ENCODE data around the gene SHISA9.

Gene SHISA9

GRCh38 chr16:13032911-13033310 lies 131.5 kb downstream of the SHISA9 start:
- no peak for DNase-seq

DNA sequence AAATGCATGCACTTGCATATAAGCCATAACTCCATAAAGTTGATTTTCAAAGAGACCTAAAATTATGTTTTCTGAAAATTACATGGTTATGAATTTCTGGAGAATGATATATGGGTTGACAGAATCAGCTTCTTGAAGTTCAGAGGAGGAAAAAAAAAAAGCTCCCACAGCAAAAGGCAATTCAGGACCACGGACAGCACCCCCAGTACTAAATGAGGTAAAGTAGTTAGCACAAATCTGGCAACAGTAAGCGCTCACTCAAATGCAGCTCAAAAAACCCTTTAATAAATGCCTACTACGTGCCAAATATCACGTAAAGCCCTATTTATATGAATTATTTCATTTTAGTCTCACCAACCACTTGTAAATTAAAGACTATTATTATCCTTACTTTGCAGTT lies 135.2 kb downstream of the SHISA9 start:
- no peak for DNase-seq

GRCh38 chr16:13038591-13038990 lies 137.2 kb downstream of the SHISA9 start:
- DNase-seq: no peak

DNA sequence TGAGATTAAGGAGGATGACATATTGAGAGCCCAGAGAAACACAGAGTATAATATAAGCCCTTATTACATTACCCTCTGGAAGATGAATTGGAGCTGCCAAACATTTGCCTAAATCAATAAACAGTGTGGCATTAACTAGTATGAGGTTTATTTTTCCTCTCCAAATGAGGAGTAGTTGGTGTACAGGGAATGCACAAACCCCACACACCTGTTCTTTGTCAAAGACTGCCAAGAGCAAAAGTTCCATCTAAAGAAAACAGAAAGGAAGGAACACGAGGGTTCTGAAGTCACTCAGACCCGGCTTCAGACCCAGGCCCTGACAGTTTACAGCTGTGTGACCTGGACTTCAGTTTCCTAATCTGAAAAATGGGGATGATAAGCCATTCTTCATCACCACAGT lies 138.1 kb downstream of the SHISA9 start:
- no peak for DNase-seq

DNA sequence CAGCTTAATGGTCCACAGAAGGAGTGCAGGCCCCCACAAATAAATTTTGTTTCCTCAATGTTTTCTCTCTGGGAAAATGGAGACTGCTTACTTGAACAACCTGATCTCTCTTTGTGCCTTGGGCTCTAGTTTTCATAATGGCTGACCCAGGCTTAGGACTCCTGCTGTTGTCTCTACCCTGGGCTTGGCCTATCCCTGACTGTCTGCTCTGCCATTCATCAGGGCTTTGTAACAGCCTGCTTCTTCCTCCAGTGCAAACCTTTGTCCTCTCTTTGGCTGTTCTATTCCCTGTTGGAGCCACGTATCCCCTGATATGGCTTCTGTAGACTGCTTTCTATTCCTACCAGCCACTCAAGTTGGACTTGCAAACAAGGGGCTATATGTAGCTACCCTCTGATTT lies 139.8 kb downstream of the SHISA9 start:
- DNase-seq: no peak

DNA sequence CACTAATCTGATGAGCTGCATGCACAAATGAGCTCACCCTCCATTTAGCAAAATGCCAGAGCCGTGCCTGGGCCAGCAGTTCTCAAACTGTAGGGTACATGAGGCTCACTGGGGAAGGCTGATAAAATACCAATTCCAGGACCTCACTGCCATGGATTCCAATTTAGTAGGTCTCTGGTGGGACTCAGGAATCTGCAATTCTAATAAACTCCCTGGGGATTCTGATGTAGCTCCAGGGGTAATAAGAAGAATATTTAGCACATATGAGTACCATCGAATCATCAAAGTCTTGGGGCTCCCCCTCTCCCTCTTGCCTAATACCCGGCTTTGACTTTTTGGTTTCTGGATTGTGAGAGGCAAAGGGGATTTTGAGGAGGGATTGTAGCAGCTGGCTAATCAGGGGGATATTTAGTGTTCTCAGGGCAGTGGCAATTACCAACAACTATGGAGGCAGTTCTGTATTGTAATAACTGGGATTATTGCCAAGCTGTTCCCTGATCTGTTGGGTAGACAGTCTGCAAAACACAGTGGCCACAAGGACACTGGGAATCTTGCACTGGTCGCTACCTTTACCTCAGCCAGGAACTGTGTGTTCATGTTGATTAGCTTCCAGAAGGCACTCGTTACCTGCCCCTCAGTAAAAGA lies 140.4 kb downstream of the SHISA9 start:
- DNase-seq: peak; percentile 72

DNA sequence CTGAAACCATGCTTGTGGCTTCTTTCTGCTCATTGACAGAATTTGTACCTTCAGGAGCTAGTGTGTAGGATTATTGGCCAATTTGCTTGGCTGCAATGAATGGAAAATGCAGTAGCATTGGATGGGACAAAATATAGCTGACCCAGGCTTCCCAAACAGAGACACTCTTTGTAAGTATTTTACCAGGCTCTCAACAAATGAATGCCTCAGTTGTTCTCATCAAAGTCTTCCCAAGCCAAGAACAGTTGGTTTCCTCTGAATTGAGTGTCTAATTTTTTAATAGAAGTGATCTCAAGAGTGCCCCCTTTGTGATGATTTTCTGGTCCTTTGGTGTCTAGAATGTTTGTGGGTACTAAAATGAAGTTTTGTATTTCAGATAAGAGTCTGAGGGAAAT lies 140.9 kb downstream of the SHISA9 start:
- no peak for DNase-seq

- DNase-seq: no peak
These were observed 144.8 kb downstream of the SHISA9 start for GRCh38 chr16:13046061-13046821.

- DNase-seq: no peak
These were observed 145.9 kb downstream of the SHISA9 start for GRCh38 chr16:13047276-13047675.

GRCh38 chr16:13049688-13050087 lies 148.3 kb downstream of the SHISA9 start:
- no peak for DNase-seq

DNA sequence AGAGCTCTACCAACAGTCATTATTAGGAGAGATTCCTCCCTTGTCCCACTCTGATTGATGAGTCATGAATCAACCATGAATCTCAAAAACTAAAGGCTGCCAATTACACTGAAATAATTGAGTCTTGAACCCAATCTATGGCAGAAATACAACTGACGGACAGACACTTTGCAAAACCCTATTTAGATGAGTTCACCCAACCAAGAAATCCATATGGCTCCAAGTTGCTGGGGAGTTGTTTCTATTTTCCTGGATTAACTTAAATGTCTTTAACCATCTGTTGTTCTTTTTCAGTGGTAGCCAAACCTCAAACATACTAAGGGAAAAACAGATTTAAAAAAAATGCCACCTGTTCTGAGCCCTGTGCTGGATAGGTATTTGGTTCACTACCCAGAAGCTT lies 151.0 kb downstream of the SHISA9 start:
- DNase-seq: no peak

DNA sequence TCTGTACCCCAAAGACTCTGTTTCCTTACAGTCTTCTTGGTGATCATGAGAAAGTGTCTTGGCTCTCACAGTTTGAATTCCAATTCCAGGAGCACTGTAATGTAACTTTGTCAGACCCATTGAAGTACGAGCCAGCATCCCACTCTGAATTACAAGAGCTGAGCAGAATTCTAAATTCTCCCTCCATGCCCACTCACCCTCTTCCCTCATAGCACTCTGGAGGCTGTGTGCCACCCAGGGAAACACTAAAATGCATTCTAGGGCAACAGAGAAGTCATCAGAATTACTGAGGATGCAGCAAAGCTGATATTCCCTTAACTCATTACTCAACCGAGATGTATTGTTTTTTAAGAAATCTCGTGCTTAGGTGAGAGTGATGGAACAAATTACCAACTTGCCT lies 154.1 kb downstream of the SHISA9 start:
- DNase-seq: no peak

GRCh38 chr16:13056607-13057006 lies 155.2 kb downstream of the SHISA9 start:
- DNase-seq: no peak

DNA sequence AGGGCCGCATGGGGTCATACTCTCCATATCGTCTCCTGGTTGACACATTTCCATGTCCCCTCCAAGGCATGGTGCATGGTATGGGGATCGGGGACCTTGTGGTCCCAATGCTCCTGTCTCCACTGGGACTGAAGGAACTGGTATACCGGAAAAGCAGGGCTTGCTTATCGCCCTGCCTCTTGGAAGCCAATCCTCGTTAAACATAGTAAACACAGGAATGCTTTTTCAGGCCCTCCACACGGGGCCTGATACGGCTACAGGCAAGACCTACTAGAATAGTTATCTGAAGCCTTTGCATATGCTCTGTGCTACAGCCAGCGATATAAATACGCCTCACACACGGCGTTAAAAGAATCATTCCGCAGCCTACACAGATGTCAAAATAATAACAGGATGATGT lies 159.5 kb downstream of the SHISA9 start:
- DNase-seq: no peak

GRCh38 chr16:13061691-13062090 lies 160.3 kb downstream of the SHISA9 start:
- no peak for DNase-seq

GRCh38 chr16:13062219-13062618 lies 160.8 kb downstream of the SHISA9 start:
- DNase-seq: no peak

DNA sequence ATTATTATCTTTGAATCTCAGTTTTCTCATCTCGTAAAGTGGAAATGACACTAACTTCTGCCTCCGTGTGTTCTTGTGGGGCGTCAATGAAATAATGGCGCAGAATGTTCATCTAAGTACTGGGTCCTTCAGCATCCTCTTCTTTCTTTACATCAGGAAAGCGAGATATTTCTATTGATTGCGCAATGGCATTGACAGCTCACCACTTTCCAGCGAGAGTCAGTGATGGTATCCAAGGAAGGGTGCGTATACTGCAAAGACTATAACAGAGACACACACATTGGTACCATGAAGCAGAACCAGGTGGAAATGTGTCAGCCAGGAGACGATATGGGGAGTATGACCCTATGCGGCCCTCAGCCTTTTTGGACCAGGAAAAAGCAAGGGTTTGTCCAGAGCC lies 162.1 kb downstream of the SHISA9 start:
- DNase-seq: no peak

GRCh38 chr16:13064821-13065220 lies 163.4 kb downstream of the SHISA9 start:
- no peak for DNase-seq

- DNase-seq: no peak
These were observed 166.2 kb downstream of the SHISA9 start for GRCh38 chr16:13067648-13068047.

DNA sequence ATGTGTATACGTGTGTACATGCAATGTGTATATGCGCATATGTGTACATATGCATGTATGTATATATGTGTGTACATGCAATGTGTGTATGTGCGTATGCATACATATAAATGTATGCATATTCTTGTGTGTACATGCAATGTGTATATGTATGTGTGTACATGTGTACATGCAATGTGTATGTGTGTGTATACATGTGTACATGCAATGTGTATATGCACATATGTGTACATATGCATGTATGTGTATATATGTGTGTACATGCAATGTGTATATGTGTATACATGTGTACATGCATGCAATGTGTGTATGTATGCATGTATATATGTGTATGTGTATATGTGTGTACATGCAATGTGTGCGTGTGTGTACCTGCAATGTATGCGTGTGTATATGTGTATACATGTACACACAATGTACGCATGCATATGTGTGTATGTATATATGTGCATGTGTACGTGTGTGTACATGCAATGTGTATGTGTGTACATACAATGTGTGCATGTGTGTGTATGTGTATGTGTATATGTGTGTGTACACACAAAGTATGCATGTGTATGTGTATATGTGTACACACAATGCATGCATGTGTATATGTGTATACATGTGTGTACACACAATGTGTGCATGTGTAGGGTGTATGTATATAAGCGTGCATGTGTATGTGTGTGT lies 167.7 kb downstream of the SHISA9 start:
- DNase-seq: no peak

DNA sequence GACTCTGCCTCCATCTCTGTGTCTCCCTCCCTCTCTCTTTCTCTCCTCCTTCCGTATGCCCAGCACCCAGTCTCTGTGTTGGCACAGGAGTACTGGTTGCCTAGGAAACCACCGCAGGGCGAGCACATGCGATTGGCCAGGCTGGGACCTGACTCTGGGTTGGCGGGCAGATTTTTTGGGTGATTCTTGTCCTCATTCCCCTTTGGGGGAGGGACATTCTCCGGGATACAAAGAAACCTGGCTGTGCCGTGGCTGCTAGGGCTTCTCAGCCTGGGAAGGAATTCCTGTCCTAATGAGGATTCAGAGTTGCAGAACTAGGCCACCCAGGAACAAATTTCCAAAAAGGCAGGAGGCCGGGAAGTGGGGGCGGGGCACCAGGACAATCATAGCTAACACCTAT lies 168.9 kb downstream of the SHISA9 start:
- peak; percentile 50 for DNase-seq

- no peak for DNase-seq
These were observed 175.5 kb downstream of the SHISA9 start for GRCh38 chr16:13076878-13077277.

GRCh38 chr16:13077816-13078215 lies 176.4 kb downstream of the SHISA9 start:
- DNase-seq: peak; percentile 93

DNA sequence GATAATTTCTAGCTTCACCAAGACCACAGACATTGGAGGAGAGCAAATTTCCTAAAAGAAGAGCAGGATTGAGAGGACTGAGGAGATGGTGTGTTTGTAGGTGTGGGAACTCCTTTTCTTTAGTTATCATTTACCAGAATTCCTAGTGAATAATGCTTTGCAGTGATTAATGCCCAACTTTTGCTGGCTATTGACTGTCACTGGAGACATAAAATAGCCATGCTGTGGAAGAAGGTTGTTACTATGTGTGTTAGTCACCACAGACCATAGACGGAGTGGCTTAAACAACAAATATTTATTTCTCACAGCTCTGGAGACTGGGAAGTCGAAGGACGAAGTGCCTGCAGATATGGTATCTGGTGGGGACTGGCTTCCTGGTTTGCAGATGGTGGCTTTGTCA lies 179.1 kb downstream of the SHISA9 start:
- DNase-seq: no peak
